PC-3 (cell line): Measurements from ENCODE around the gene SLC30A10. TPM values are rescaled to one million over a fixed set of nuclear protein-coding genes. Genes with fewer than 3 reads are reported as not detected.

Source experiments
- ATAC-seq: fragments of 200-7000 bp; cut with Tn5 transposase; 2 replicates; pipeline ENCODE4 v1.9.1; 2020; ENCODE audit warnings: mild to moderate bottlenecking, moderate library complexity
- BruUV-seq: library from RNA; stranded (reverse); fragments of 400-500 nt; replicated peaks from 2 replicates; lab custom pipeline; 2021; lab: Mats Ljungman, UMichigan
- CTCF ChIA-PET: fragments of 300-600 bp; sonication (Branson Sonifier 250); formaldehyde crosslinking; loops from one replicate; lab custom pipeline; 2022; ENCODE audit warnings: antibody characterized with exemption; lab: Charles Lee
- POLR2A ChIA-PET: fragments of 300-600 bp; sonication (Branson Sonifier 250); formaldehyde crosslinking; loops from one replicate; lab custom pipeline; 2022; ENCODE audit warnings: antibody characterized with exemption; ENCODE audit not compliant: unreplicated experiment; lab: Charles Lee
- DNase-seq: peaks from one replicate; pipeline ENCODE4 v3.0.0-alpha.2; 2015
- H2AFZ ChIP-seq: fragments of 300-600 bp; sonication (generic); 2 replicates; pipeline ENCODE4 v1.6.0; 2016; ENCODE audit warnings: antibody characterized with exemption, low read length
- H3F3A ChIP-seq: fragments of 300-600 bp; sonication (generic); one replicate; pipeline ENCODE4 v1.6.0; 2017; ENCODE audit warnings: antibody characterized with exemption, low read length, control low read depth, mild to moderate bottlenecking; ENCODE audit not compliant: unreplicated experiment
- H3K27ac ChIP-seq: fragments of 300-600 bp; sonication (generic); 2 replicates; pipeline ENCODE4 v1.5.1; 2016; ENCODE audit warnings: mild to moderate bottlenecking, low read length
- H3K27me3 ChIP-seq: fragments of 300-600 bp; sonication (generic); 2 replicates; pipeline ENCODE4 v1.6.1; 2016; ENCODE audit warnings: low read length, mixed read lengths
- H3K36me3 ChIP-seq: fragments of 300-600 bp; sonication (generic); 2 replicates; pipeline ENCODE4 v1.6.1; 2016; ENCODE audit warnings: low read depth, mixed run types, low read length, mixed read lengths
- H3K4me1 ChIP-seq: fragments of 300-600 bp; sonication (generic); 2 replicates; pipeline ENCODE4 v1.5.1; 2016; ENCODE audit warnings: low read length; ENCODE audit not compliant: insufficient read depth
- H3K4me2 ChIP-seq: fragments of 300-600 bp; sonication (generic); 2 replicates; pipeline ENCODE4 v1.6.0; 2016; ENCODE audit warnings: low read length
- H3K4me3 ChIP-seq: fragments of 300-600 bp; sonication (generic); 2 replicates; pipeline ENCODE4 v1.5.1; 2016; ENCODE audit warnings: mild to moderate bottlenecking, low read length, mixed read lengths
- H3K79me2 ChIP-seq: fragments of 300-600 bp; sonication (generic); 2 replicates; pipeline ENCODE4 v1.6.1; 2017; ENCODE audit warnings: low read length, mixed read lengths
- H3K9ac ChIP-seq: fragments of 300-600 bp; sonication (generic); 2 replicates; pipeline ENCODE4 v1.6.0; 2016; ENCODE audit warnings: mild to moderate bottlenecking, low read length
- H3K9me2 ChIP-seq: fragments of 300-600 bp; sonication (generic); replicated peaks from 2 replicates; pipeline ENCODE4 v1.6.1; 2016; ENCODE audit warnings: mixed run types, low read length, mixed read lengths
- H3K9me3 ChIP-seq: fragments of 300-600 bp; sonication (generic); 2 replicates; pipeline ENCODE4 v1.6.1; 2016; ENCODE audit warnings: low read length, mixed read lengths
- H4K20me1 ChIP-seq: fragments of 300-600 bp; sonication (generic); 2 replicates; pipeline ENCODE4 v1.6.1; 2016; ENCODE audit warnings: low read length, mixed read lengths
- EZH2 ChIP-seq: fragments of 300-600 bp; sonication (generic); IDR thresholded peaks from one replicate; pipeline ENCODE4 v1.6.1; 2017; ENCODE audit warnings: antibody characterized with exemption, mild to moderate bottlenecking, low read length; ENCODE audit not compliant: unreplicated experiment
- EZH2phosphoT487 ChIP-seq: fragments of 300-600 bp; sonication (generic); IDR thresholded peaks from 2 replicates; pipeline ENCODE4 v1.6.1; 2018; ENCODE audit warnings: mild to moderate bottlenecking, antibody characterized with exemption, low read length, borderline replicate concordance
- intact Hi-C: fragments of 100-400 bp; cut with micrococcal nuclease; formaldehyde crosslinking; loops from 2 replicates; pipeline ENCODE4 v1.9.0; 2023
- total RNA-seq: library from RNA; depleted of rRNA; stranded (reverse); fragments of >200 nt; gene quantifications from 2 replicates; pipeline ENCODE4 v1.2.3, GENCODE V29; 2014
- TF ChIP-seq, protein P1 (sequence below): fragments of 300-600 bp; sonication (generic); conservative IDR thresholded peaks from 2 replicates; pipeline ENCODE4 v1.5.1; 2017; ENCODE audit warnings: antibody characterized with exemption, low read depth, mild to moderate bottlenecking, low read length

The SLC30A10 gene
- total RNA-seq, 1 experiment from 2014 or later: not detected

DNA sequence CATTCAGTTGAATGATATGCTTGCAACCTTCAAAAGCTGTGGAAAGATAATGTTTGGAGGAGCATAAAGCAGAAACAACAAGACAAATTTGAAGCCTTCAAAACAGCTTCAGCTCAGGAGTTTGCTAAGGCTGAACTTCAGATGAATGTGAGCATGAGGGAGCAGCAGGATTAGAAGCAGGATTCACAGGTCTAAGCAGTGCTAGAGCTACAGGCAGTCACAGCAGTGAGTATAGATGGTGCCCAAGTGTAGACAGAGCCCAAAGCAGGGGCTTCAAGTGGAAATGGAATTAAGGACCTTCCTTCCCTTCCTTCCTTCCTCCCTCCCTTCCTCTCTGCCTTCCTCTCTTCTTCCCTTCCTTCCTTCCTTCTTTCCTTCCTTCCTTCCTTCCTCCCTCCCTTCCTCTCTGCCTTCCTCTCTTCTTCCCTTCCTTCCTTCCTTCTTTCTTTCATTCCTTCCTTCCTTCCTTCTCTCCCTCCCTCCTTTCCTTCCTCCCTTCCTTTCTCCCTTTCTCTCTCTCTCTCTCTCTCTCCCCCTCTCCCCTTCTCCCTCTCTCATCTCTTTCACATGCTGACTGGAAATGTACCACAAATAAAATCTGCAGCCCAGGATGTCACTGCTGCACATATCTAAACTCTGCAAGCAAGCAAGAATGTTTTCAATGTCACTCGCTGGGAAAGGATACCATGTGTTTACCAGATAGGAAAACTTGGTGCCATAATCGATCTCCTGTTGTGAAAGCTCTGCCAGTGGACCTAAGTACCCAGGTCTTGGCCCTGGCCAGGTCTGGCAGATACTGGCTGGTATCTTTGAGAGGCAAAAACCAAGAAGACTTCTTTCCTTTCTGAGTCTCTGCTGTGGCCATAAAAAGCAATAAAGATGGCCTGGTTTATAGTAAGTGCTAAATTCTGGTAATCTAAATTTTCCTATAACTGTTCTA is 13.1 kb upstream of the SLC30A10 start:
- Histone ChIP-seq H3F3A (no peaks in the 10 kb centered on the region), H3K27ac (no peak overlapping the region), H3K9ac (no peak overlapping the region), H3K4me1 (peaks cover 5% of the 10 kb centered on the region; the same call in 1 of the 2 replicates), H3K4me2 (no peak overlapping the region), H3K4me3 (no peak overlapping the region), H3K9me2 (no peaks in the 10 kb centered on the region; the same call in 1 of the 2 replicates), H3K9me3 (no peaks in the 10 kb centered on the region), H3K79me2 (no peaks in the 10 kb centered on the region), H3K27me3 (peaks cover 43% of the 10 kb centered on the region), H4K20me1 (no peaks in the 10 kb centered on the region), H3K36me3 (no peaks in the 10 kb centered on the region), H2AFZ (no peak overlapping the region)
- DNase-seq (no peak), ATAC-seq (no peak)
- intact Hi-C loops: no loop called here
- no TSS peak for BruUV-seq
- TF ChIP-seq EZH2phosphoT487 (no peak), EZH2 (no peak)
- TF ChIP-seq, protein P1, sequence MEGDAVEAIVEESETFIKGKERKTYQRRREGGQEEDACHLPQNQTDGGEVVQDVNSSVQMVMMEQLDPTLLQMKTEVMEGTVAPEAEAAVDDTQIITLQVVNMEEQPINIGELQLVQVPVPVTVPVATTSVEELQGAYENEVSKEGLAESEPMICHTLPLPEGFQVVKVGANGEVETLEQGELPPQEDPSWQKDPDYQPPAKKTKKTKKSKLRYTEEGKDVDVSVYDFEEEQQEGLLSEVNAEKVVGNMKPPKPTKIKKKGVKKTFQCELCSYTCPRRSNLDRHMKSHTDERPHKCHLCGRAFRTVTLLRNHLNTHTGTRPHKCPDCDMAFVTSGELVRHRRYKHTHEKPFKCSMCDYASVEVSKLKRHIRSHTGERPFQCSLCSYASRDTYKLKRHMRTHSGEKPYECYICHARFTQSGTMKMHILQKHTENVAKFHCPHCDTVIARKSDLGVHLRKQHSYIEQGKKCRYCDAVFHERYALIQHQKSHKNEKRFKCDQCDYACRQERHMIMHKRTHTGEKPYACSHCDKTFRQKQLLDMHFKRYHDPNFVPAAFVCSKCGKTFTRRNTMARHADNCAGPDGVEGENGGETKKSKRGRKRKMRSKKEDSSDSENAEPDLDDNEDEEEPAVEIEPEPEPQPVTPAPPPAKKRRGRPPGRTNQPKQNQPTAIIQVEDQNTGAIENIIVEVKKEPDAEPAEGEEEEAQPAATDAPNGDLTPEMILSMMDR: no peak
- POLR2A ChIA-PET: no interaction called here
- CTCF ChIA-PET: no interaction called here

DNA sequence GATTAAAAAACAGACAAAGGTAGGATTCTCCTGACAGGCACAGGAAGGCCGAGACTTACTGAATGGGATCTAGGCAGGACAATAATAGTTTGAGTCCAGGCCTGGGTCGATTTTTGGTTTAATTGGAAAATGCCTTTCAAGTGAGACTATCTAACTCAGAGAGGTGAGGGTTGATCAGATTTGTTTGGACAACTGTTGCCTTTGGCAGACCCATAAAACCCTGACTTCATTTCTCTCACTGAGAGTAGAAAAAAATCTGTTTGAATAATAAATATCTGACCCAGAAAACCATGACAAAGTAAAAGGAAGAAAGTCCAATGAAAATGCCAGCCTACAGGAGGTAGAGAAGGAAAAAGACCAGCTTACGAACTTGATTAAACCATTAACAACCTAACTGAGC is 12.3 kb upstream of the SLC30A10 start:
- Histone ChIP-seq H3K27ac (no peak overlapping the region), H3K79me2 (no peaks in the 10 kb centered on the region), H3K4me1 (peaks cover 5% of the 10 kb centered on the region; the same call in 1 of the 2 replicates), H4K20me1 (no peaks in the 10 kb centered on the region), H3K27me3 (peaks cover 48% of the 10 kb centered on the region), H3K9me3 (no peaks in the 10 kb centered on the region), H3K36me3 (no peaks in the 10 kb centered on the region), H3K4me3 (no peak overlapping the region), H3K9me2 (no peaks in the 10 kb centered on the region; the same call in 1 of the 2 replicates), H3K9ac (no peak overlapping the region), H2AFZ (no peak overlapping the region), H3K4me2 (no peak overlapping the region), H3F3A (no peaks in the 10 kb centered on the region)
- TF ChIP-seq EZH2phosphoT487 (no peak), EZH2 (no peak)
- TF ChIP-seq, protein P1: no peak
- ChIA-PET POLR2A (no interaction called here), CTCF (no interaction called here)
- no peak for ATAC-seq
- intact Hi-C loops: no loop called here
- no peak for DNase-seq
- BruUV-seq: no TSS peak
